HEK293 (cell line): Measurements from ENCODE around the gene ZDHHC14.

Source experiments
- CTCF ChIA-PET: fragments of 350-600 bp; formaldehyde crosslinking; extraction: SDS; loops from one replicate; lab custom pipeline; 2021; ENCODE audit warnings: antibody characterized with exemption; lab: Yijun Ruan, JAX
- POLR2A ChIA-PET: fragments of 300-600 bp; formaldehyde crosslinking; extraction: SDS; loops from one replicate; lab custom pipeline; 2020; ENCODE audit warnings: antibody characterized with exemption, inconsistent platforms; lab: Yijun Ruan, JAX
- H3K27ac ChIP-seq: fragments of 200-500 bp; sonication (Bioruptor generic); 2 replicates; pipeline ENCODE4 v1.5.1; 2014; ENCODE audit warnings: low read depth, low read length, control low read depth, inconsistent platforms; ENCODE audit errors: extremely low read depth
- H3K36me3 ChIP-seq, 2 experiments: fragments of 200-500 bp in 1 of 2; sonication (Bioruptor generic) in 1 of 2; 1 replicate in 1 of 2; 2 replicates in 1 of 2; pipeline ENCODE4 v1.5.1; 2014 to 2017; ENCODE audit warnings: inconsistent platforms in 2 of 2, low read length in 2 of 2; ENCODE audit not compliant: control insufficient read depth in 2 of 2, insufficient read depth in 1 of 2
- H3K4me1 ChIP-seq: fragments of 200-500 bp; sonication (Bioruptor generic); 2 replicates; pipeline ENCODE4 v1.5.1; 2014; ENCODE audit warnings: mild to moderate bottlenecking, low read length, inconsistent platforms; ENCODE audit not compliant: control insufficient read depth, insufficient read depth
- H3K4me3 ChIP-seq: 2 replicates; pipeline ENCODE4 v1.5.1; 2011; ENCODE audit warnings: low read depth, mild to moderate bottlenecking, control low read depth, low read length, moderate library complexity
- H3K9me3 ChIP-seq: fragments of 200-500 bp; sonication (Bioruptor generic); 2 replicates; pipeline ENCODE4 v1.5.1; 2014; ENCODE audit warnings: low read depth, low read length, inconsistent platforms; ENCODE audit not compliant: control insufficient read depth, insufficient read depth
- EGR2 ChIP-seq: fragments of 450-650 bp; formaldehyde crosslinking; IDR thresholded peaks from 2 replicates; pipeline ENCODE4 v1.5.1; 2016; ENCODE audit warnings: low read depth, missing biosample characterization, missing genetic modification characterization
- GLI4 ChIP-seq: fragments of 450-650 bp; formaldehyde crosslinking; IDR thresholded peaks from 2 replicates; pipeline ENCODE4 v1.5.1; 2016; ENCODE audit warnings: missing biosample characterization, missing genetic modification characterization
- KLF10 ChIP-seq: fragments of 450-650 bp; IDR thresholded peaks from 2 replicates; pipeline ENCODE4 v1.5.1; 2018; ENCODE audit warnings: missing biosample characterization, mild to moderate bottlenecking, missing genetic modification characterization
- KLF16 ChIP-seq: fragments of 450-650 bp; formaldehyde crosslinking; IDR thresholded peaks from 2 replicates; pipeline ENCODE4 v1.5.1; 2017; ENCODE audit warnings: missing biosample characterization, missing genetic modification characterization
- PRDM6 ChIP-seq: fragments of 450-650 bp; formaldehyde crosslinking; IDR thresholded peaks from 2 replicates; pipeline ENCODE4 v1.5.1; 2017; ENCODE audit warnings: missing biosample characterization, missing genetic modification characterization
- SETDB1 ChIP-seq: IDR thresholded peaks from one replicate; pipeline ENCODE4 v1.6.1; 2017; ENCODE audit warnings: mild to moderate bottlenecking, low read length, moderate library complexity, mixed read lengths; ENCODE audit not compliant: insufficient read length
- ZFP69B ChIP-seq: fragments of 450-650 bp; formaldehyde crosslinking; IDR thresholded peaks from 2 replicates; pipeline ENCODE4 v1.5.1; 2016; ENCODE audit warnings: missing biosample characterization, missing genetic modification characterization
- ZNF221 ChIP-seq: fragments of 450-650 bp; formaldehyde crosslinking; IDR thresholded peaks from 2 replicates; pipeline ENCODE4 v1.5.1; 2017; ENCODE audit warnings: missing biosample characterization, missing genetic modification characterization, borderline replicate concordance
- ZNF280D ChIP-seq: fragments of 450-650 bp; formaldehyde crosslinking; IDR thresholded peaks from 2 replicates; pipeline ENCODE4 v1.5.1; 2016; ENCODE audit warnings: missing biosample characterization, missing genetic modification characterization
- ZNF341 ChIP-seq: fragments of 450-650 bp; formaldehyde crosslinking; IDR thresholded peaks from 2 replicates; pipeline ENCODE4; 2016; ENCODE audit warnings: low read depth, missing biosample characterization, missing genetic modification characterization
- ZNF350 ChIP-seq: fragments of 450-650 bp; formaldehyde crosslinking; IDR thresholded peaks from 2 replicates; pipeline ENCODE4 v1.5.0; 2017; ENCODE audit warnings: missing biosample characterization, mild to moderate bottlenecking, missing genetic modification characterization
- ZNF354C ChIP-seq: fragments of 450-650 bp; formaldehyde crosslinking; IDR thresholded peaks from 2 replicates; pipeline ENCODE4 v1.5.1; 2016; ENCODE audit warnings: missing biosample characterization, missing genetic modification characterization, low read depth, borderline replicate concordance
- ZNF561 ChIP-seq: fragments of 450-650 bp; IDR thresholded peaks from 2 replicates; pipeline ENCODE4 v1.5.1; 2018; ENCODE audit warnings: missing biosample characterization, missing genetic modification characterization, borderline replicate concordance
- ZNF580 ChIP-seq: fragments of 450-650 bp; formaldehyde crosslinking; IDR thresholded peaks from 2 replicates; pipeline ENCODE4 v1.5.1; 2016; ENCODE audit warnings: missing biosample characterization, missing genetic modification characterization
- ZNF792 ChIP-seq: fragments of 450-650 bp; formaldehyde crosslinking; IDR thresholded peaks from 2 replicates; pipeline ENCODE4 v1.5.1; 2016; ENCODE audit warnings: missing biosample characterization, missing genetic modification characterization
- ZSCAN30 ChIP-seq: fragments of 450-650 bp; IDR thresholded peaks from 2 replicates; pipeline ENCODE4 v1.5.1; 2018; ENCODE audit warnings: missing biosample characterization, mild to moderate bottlenecking, missing genetic modification characterization, moderate library complexity
- TF ChIP-seq, protein P1 (sequence below): fragments of 450-650 bp; formaldehyde crosslinking; IDR thresholded peaks from 2 replicates; pipeline ENCODE4 v1.5.1; 2017; ENCODE audit warnings: missing biosample characterization, missing genetic modification characterization

Gene ZDHHC14

GRCh38 chr6:157635388-157636244 lies 254.6 kb downstream of the ZDHHC14 start:
- Histone ChIP-seq H3K27ac (no peak overlapping the region), H3K36me3 (peaks cover 0 to 3% of the 10 kb centered on the region in 2 experiments; a peak in 2 of 3 replicates), H3K4me3 (no peak overlapping the region), H3K9me3 (no peaks in the 10 kb centered on the region), H3K4me1 (no peaks in the 10 kb centered on the region)
- TF ChIP-seq ZNF221 (tag by site-specific recombination) (no peak), EGR2 (tag by site-specific recombination) (0 out of 2 replicates have a peak, but pooled peaks have one; percentile 7)
- ChIA-PET CTCF (no interaction called here), POLR2A (no interaction called here)

DNA sequence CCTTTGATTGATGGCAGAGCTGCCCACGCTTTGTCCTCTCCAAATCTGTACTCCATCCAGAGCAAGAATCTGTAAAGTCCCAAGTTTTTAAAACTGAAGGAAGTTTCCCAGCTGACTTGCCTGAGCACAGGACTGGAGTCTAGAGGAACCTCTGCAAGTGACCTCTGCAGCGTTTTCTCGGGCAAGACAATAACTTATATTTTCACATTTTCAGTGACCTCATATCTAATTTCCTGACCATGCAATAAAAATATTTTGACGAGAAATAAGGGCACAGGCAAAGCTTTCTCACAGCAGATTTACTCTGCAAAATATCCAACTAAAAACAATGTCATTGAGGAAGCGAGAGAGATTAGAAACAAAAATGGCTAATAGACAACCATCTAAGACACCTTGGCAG lies 256.5 kb downstream of the ZDHHC14 start:
- Histone ChIP-seq H3K9me3 (no peaks in the 10 kb centered on the region), H3K27ac (no peak overlapping the region), H3K4me1 (no peaks in the 10 kb centered on the region), H3K4me3 (no peak overlapping the region), H3K36me3 (peaks cover 0 to 3% of the 10 kb centered on the region in 2 experiments; a peak in 1 of 3 replicates)
- POLR2A ChIA-PET = no interaction called here
- CTCF ChIA-PET = interaction anchor here (1.0 kb wide), 1 partner anchor 314 kb away, joined by 4 read pairs; no protein-coding TSS in a partner anchor
- TF ChIP-seq PRDM6 (tag by site-specific recombination) (no peak), ZNF354C (tag by site-specific recombination) (no peak), GLI4 (no peak), ZFP69B (tag by site-specific recombination) (no peak), ZNF221 (tag by site-specific recombination) (no peak), KLF10 (tag by site-specific recombination) (no peak), ZNF350 (no peak), ZNF341 (tag by site-specific recombination) (no peak), ZNF580 (no peak), SETDB1 (no peak), ZNF792 (no peak), ZSCAN30 (tag by site-specific recombination) (no peak), KLF16 (no peak), ZNF561 (tag by site-specific recombination) (no peak), ZNF280D (tag by site-specific recombination) (no peak)
- TF ChIP-seq, protein P1, sequence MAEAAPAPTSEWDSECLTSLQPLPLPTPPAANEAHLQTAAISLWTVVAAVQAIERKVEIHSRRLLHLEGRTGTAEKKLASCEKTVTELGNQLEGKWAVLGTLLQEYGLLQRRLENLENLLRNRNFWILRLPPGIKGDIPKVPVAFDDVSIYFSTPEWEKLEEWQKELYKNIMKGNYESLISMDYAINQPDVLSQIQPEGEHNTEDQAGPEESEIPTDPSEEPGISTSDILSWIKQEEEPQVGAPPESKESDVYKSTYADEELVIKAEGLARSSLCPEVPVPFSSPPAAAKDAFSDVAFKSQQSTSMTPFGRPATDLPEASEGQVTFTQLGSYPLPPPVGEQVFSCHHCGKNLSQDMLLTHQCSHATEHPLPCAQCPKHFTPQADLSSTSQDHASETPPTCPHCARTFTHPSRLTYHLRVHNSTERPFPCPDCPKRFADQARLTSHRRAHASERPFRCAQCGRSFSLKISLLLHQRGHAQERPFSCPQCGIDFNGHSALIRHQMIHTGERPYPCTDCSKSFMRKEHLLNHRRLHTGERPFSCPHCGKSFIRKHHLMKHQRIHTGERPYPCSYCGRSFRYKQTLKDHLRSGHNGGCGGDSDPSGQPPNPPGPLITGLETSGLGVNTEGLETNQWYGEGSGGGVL (tag by site-specific recombination) = no peak
